CD4-positive, CD25-positive, alpha-beta regulatory T cell (primary cell): ENCODE results near the gene ZNF32. TPM values are rescaled to one million over a fixed set of nuclear protein-coding genes. Genes with fewer than 3 reads are reported as not detected.

ENCODE experiments used
- ATAC-seq, 2 donors: fragments of 150-1000 bp; cut with Tn5 transposase; one replicate each; pipeline ENCODE4 v1.10.0; 2021; ENCODE audit warnings: low read depth in 2 of 2, moderate number of reproducible peaks in 2 of 2, moderate library complexity in 1 of 2
- DNase-seq, 3 donors: peaks; one replicate each; pipeline versions ENCODE4 v3.0.0 to v3.0.0-alpha.2; 2012 to 2022; ENCODE audit warnings: mixed read lengths in 1 of 3
- H3K27ac ChIP-seq: one replicate; pipeline ENCODE4 v1.7.0; 2013; ENCODE audit warnings: mild to moderate bottlenecking, low read length; ENCODE audit not compliant: insufficient read depth, poor library complexity, severe bottlenecking
- H3K27me3 ChIP-seq: one replicate; pipeline ENCODE4 v1.7.0; 2013; ENCODE audit warnings: low read length; ENCODE audit not compliant: control insufficient read depth, insufficient read depth
- H3K36me3 ChIP-seq: one replicate; pipeline ENCODE4 v1.7.0; 2013; ENCODE audit warnings: mild to moderate bottlenecking, low read length, moderate library complexity; ENCODE audit not compliant: control insufficient read depth, insufficient read depth
- H3K4me1 ChIP-seq: 2 replicates; pipeline ENCODE4 v1.7.0; 2013; ENCODE audit warnings: mild to moderate bottlenecking, low read length; ENCODE audit not compliant: insufficient read depth, control insufficient read depth, poor library complexity, severe bottlenecking
- H3K4me3 ChIP-seq: one replicate; pipeline ENCODE4 v1.7.0; 2013; ENCODE audit warnings: low read depth, mild to moderate bottlenecking, low read length, moderate library complexity
- H3K9me3 ChIP-seq, 2 experiments: 1 replicate in 1 of 2; 2 replicates in 1 of 2; pipeline ENCODE4 v1.7.0; 2013; ENCODE audit warnings: low read length in 2 of 2, mild to moderate bottlenecking in 1 of 2, moderate library complexity in 1 of 2; ENCODE audit not compliant: control insufficient read depth in 2 of 2
- H3K27ac Mint-ChIP-seq, 3 donors: one replicate each; pipeline ENCODE4 v1.8.0; 2020 to 2022; ENCODE audit warnings: mild to moderate bottlenecking in 3 of 3, mixed read lengths in 3 of 3, moderate library complexity in 2 of 3
- H3K27me3 Mint-ChIP-seq: one replicate; pipeline ENCODE4 v1.8.0; 2022; ENCODE audit warnings: mild to moderate bottlenecking, mixed read lengths
- H3K36me3 Mint-ChIP-seq: one replicate; pipeline ENCODE4 v1.8.0; 2020; ENCODE audit warnings: mixed read lengths
- H3K4me1 Mint-ChIP-seq, 4 donors: one replicate each; pipeline ENCODE4 v1.8.0; 2020 to 2022; ENCODE audit warnings: mixed read lengths in 4 of 4, mild to moderate bottlenecking in 1 of 4
- H3K4me3 Mint-ChIP-seq, 4 donors: one replicate each; pipeline ENCODE4 v1.8.0; 2020 to 2022; ENCODE audit warnings: mild to moderate bottlenecking in 4 of 4, mixed read lengths in 4 of 4, moderate library complexity in 3 of 4
- H3K9me3 Mint-ChIP-seq, 7 donors: one replicate each; pipeline ENCODE4 v1.8.0; 2020 to 2022; ENCODE audit warnings: mixed read lengths in 7 of 7, mild to moderate bottlenecking in 3 of 7, moderate library complexity in 2 of 7
- polyA plus RNA-seq, 4 donors: library from polyadenylated mRNA; unstranded; fragments of 300-500 nt; fragmentation: Illumina TruSeq; gene quantifications; one replicate each; pipeline ENCODE4 v1.2.3, GENCODE V29; 2021
- total RNA-seq: library from RNA; stranded (reverse); gene quantifications from one replicate; pipeline ENCODE4 v1.2.3, GENCODE V29; 2022

Gene ZNF32
- total and polyA plus RNA-seq, 5 donors from 2014 or later: 18.6 to 82.7 (median 71.2) TPM

DNA sequence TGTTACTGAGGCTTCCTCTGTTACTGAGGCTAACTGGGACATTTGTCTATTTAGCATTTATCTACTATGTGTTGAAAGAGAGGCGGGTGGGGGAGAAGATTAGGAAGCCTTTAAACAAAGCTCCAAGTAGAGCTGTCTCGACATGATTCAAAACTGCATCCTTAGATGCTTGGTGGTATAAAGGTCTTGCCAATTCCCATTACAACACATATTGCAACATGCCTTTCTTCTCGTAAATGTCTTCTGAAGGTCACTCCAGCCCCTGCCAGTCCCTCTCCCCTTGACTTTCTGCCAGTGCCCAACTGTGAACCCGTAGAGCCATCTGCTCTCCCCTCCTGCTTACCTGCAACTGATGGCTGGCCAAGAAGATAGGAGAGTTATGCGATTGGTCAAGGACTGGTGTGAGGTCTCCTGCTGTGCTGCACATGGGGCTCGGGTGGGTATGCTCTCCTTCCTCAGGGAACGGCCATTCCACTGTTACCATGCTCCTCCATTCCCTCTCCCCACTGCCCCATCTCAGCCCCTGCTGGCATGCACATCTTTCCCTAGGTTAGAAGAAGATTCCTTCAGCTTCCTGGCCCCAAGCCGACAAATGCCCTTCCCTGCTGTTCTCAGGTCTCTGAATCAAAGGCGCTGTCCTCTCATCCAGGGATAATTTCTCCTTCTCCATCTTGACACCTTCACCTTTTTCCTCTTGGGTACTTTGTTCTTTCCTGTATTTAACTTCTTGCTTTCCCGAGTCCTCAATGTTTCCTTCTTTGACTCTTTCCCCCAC is 43.6 kb upstream of the ZNF32 start:
- H3K4me1 ChIP-seq: peaks cover 16% of the 10 kb centered on the region
- no peak overlapping the region for H3K4me3 ChIP-seq
- Mint-ChIP-seq H3K36me3 (no peaks in the 10 kb centered on the region), H3K4me1 (peaks cover 0 to 10% (median 2%) of the 10 kb centered on the region in 4 donors), H3K27me3 (peaks cover 5% of the 10 kb centered on the region), H3K4me3 (peak overlapping the region in 1 of 4 donors; percentile 17), H3K9me3 (peaks cover 0 to 2% (median 0%) of the 10 kb centered on the region in 7 donors), H3K27ac (no peak overlapping the region)
- DNase-seq (no peak), ATAC-seq (no peak)
- H3K9me3 ChIP-seq: no peaks in the 10 kb centered on the region
- no peaks in the 10 kb centered on the region for H3K36me3 ChIP-seq
- H3K27ac ChIP-seq: no peak overlapping the region
- peaks cover 3% of the 10 kb centered on the region for H3K27me3 ChIP-seq

- Histone ChIP-seq H3K4me1 (peaks cover 16% of the 10 kb centered on the region), H3K36me3 (no peaks in the 10 kb centered on the region), H3K27me3 (peaks cover 3% of the 10 kb centered on the region), H3K4me3 (no peak overlapping the region), H3K27ac (no peak overlapping the region), H3K9me3 (no peaks in the 10 kb centered on the region)
- H3K36me3 Mint-ChIP-seq: no peaks in the 10 kb centered on the region
- ATAC-seq: no peak
- H3K4me3 Mint-ChIP-seq: peak overlapping the region in 1 of 4 donors; percentile 28
- H3K4me1 Mint-ChIP-seq: peaks cover 0 to 10% (median 5%) of the 10 kb centered on the region in 4 donors
- peaks cover 5% of the 10 kb centered on the region for H3K27me3 Mint-ChIP-seq
- DNase-seq: no peak
- peaks cover 0 to 2% (median 0%) of the 10 kb centered on the region in 7 donors for H3K9me3 Mint-ChIP-seq
- H3K27ac Mint-ChIP-seq: no peak overlapping the region
Observed at GRCh38 chr10:43691485-43691884, 42.8 kb upstream of the ZNF32 start.

DNA sequence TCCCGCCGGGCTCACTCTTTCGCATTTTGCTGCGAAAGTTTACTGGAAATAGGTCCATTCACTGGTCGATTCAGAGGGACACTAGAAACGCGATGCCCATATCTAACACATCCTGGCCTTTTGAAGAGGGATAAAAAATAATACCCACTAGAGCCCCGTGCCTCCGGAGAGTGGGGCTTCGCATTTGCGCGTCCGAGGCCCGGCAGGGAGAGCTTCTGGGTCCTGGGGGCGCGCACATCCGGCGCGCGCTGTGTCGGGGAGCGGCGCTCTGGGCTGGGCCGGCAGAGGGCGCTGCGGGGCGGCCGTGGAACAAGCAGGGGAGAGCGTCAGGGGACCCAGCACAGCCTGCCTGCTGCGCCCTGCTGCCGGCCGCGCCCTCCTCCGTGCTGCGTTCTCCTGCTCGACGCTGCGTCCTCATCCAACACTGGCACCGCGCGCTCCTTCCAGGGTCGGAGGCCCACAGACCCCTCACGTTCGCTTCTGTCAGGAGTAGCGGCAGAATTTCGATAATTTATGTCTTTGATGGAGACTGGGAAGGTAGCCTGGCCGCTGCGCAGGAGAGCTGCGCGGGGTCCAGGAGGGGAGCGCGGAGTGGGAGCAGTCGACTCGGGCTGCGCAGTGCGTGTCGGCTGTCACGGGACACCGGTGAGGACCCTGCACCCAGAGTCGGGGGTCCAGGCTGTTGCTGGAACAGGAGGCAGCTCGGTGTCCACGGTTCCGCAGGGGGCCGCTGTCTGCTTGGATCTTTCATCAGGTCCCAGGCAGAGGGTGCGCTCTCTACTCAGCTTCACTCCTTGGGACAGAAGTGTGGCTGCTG is 41.5 kb upstream of the ZNF32 start:
- peak; percentile 95 to 96 for ATAC-seq
- H3K27ac Mint-ChIP-seq: peak overlapping the region in 1 of 3 donors; percentile 73
- H3K9me3 Mint-ChIP-seq: peaks cover 0 to 2% (median 0%) of the 10 kb centered on the region in 7 donors
- Histone ChIP-seq H3K4me3 (peak overlapping the region; percentile 75), H3K36me3 (no peaks in the 10 kb centered on the region), H3K4me1 (peaks cover 16% of the 10 kb centered on the region), H3K27me3 (peaks cover 3% of the 10 kb centered on the region), H3K27ac (no peak overlapping the region), H3K9me3 (no peaks in the 10 kb centered on the region)
- H3K4me1 Mint-ChIP-seq: peaks cover 0 to 10% (median 5%) of the 10 kb centered on the region in 4 donors
- H3K36me3 Mint-ChIP-seq: no peaks in the 10 kb centered on the region
- H3K27me3 Mint-ChIP-seq: peaks cover 5% of the 10 kb centered on the region
- H3K4me3 Mint-ChIP-seq: peak overlapping the region; percentile 84 to 92 (median 89)
- DNase-seq: peak; percentile 48 to 83 (median 77)

- no peaks in the 10 kb centered on the region for H3K9me3 ChIP-seq
- no peaks in the 10 kb centered on the region for H3K36me3 ChIP-seq
- H3K27ac ChIP-seq: no peak overlapping the region
- peak overlapping the region; percentile 75 for H3K4me3 ChIP-seq
- Mint-ChIP-seq H3K27ac (peak overlapping the region in 1 of 3 donors; percentile 73), H3K4me3 (peak overlapping the region; percentile 84 to 92 (median 89)), H3K9me3 (peaks cover 0 to 2% (median 0%) of the 10 kb centered on the region in 7 donors), H3K27me3 (peaks cover 8% of the 10 kb centered on the region), H3K4me1 (peaks cover 0 to 10% (median 5%) of the 10 kb centered on the region in 4 donors), H3K36me3 (no peaks in the 10 kb centered on the region)
- H3K27me3 ChIP-seq: peaks cover 3% of the 10 kb centered on the region
- peak; percentile 35 to 39 for ATAC-seq
- no peak for DNase-seq
- peaks cover 16% of the 10 kb centered on the region for H3K4me1 ChIP-seq
Observed at GRCh38 chr10:43689618-43689954, 40.9 kb upstream of the ZNF32 start.

- no peak overlapping the region for H3K4me3 ChIP-seq
- no peaks in the 10 kb centered on the region for H3K36me3 ChIP-seq
- Mint-ChIP-seq H3K4me1 (peaks cover 0 to 10% (median 5%) of the 10 kb centered on the region in 4 donors), H3K4me3 (peak overlapping the region; percentile 56 to 92 (median 85)), H3K36me3 (no peaks in the 10 kb centered on the region), H3K9me3 (peaks cover 0 to 2% (median 0%) of the 10 kb centered on the region in 7 donors), H3K27me3 (peaks cover 10% of the 10 kb centered on the region), H3K27ac (no peak overlapping the region)
- H3K27me3 ChIP-seq: peaks cover 3% of the 10 kb centered on the region
- no peak overlapping the region for H3K27ac ChIP-seq
- peaks cover 16% of the 10 kb centered on the region for H3K4me1 ChIP-seq
- no peaks in the 10 kb centered on the region for H3K9me3 ChIP-seq
- ATAC-seq (no peak), DNase-seq (no peak)
Observed at GRCh38 chr10:43689007-43689491, 40.4 kb upstream of the ZNF32 start.

DNA sequence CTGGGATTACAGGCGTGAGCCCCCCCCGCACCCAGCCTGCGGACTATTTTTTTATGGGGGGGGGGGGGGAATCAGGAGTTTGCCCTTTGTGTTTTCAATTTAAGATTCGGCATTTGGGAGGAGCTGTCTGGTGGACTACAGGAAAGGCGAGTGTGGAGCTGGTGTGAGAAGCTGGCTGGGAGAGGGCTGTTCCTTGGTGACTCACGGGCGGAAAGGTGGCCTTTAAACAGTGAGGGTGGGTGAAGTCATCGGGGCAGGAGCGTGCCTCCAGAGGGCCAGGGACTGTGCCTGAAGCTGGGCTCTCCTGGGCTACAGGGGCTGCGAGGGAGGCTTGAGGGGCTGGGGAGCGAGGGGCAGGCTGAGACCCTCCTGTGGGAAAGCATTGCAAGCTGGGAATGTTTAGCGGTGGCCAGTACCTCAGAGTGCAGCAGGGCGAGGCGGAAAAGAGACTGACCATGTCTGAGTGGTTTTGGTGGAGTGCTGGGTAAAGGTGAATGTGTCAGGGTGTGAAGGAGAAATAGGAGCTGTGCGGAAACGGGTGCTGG is 39.7 kb upstream of the ZNF32 start:
- Mint-ChIP-seq H3K9me3 (peaks cover 0 to 3% (median 0%) of the 10 kb centered on the region in 7 donors), H3K4me3 (peak overlapping the region; percentile 4 to 84 (median 67)), H3K27me3 (peaks cover 10% of the 10 kb centered on the region), H3K27ac (peak overlapping the region in 1 of 3 donors; percentile 74), H3K4me1 (peaks cover 0 to 10% (median 5%) of the 10 kb centered on the region in 4 donors), H3K36me3 (no peaks in the 10 kb centered on the region)
- Histone ChIP-seq H3K4me3 (no peak overlapping the region), H3K27ac (no peak overlapping the region), H3K36me3 (no peaks in the 10 kb centered on the region), H3K9me3 (no peaks in the 10 kb centered on the region), H3K27me3 (peaks cover 3% of the 10 kb centered on the region), H3K4me1 (peaks cover 16% of the 10 kb centered on the region)
- DNase-seq (no peak), ATAC-seq (no peak)

- H3K27me3 ChIP-seq: peaks cover 4% of the 10 kb centered on the region
- H3K27me3 Mint-ChIP-seq: peaks cover 10% of the 10 kb centered on the region
- DNase-seq (no peak), ATAC-seq (no peak)
- H3K9me3 Mint-ChIP-seq: peaks cover 0 to 3% (median 0%) of the 10 kb centered on the region in 7 donors
- no peaks in the 10 kb centered on the region for H3K36me3 ChIP-seq
- peaks cover 0 to 10% (median 5%) of the 10 kb centered on the region in 4 donors for H3K4me1 Mint-ChIP-seq
- peaks cover 16% of the 10 kb centered on the region for H3K4me1 ChIP-seq
- H3K9me3 ChIP-seq: no peaks in the 10 kb centered on the region
- H3K4me3 ChIP-seq: no peak overlapping the region
- no peaks in the 10 kb centered on the region for H3K36me3 Mint-ChIP-seq
- H3K27ac ChIP-seq: no peak overlapping the region
- H3K27ac Mint-ChIP-seq: no peak overlapping the region
- peak overlapping the region in 3 of 4 donors; percentile 6 to 74 (median 44) for H3K4me3 Mint-ChIP-seq
Observed at GRCh38 chr10:43687373-43687772, 38.7 kb upstream of the ZNF32 start.
